Measurements from ENCODE around the gene HOXC6.

Gene HOXC6

DNA sequence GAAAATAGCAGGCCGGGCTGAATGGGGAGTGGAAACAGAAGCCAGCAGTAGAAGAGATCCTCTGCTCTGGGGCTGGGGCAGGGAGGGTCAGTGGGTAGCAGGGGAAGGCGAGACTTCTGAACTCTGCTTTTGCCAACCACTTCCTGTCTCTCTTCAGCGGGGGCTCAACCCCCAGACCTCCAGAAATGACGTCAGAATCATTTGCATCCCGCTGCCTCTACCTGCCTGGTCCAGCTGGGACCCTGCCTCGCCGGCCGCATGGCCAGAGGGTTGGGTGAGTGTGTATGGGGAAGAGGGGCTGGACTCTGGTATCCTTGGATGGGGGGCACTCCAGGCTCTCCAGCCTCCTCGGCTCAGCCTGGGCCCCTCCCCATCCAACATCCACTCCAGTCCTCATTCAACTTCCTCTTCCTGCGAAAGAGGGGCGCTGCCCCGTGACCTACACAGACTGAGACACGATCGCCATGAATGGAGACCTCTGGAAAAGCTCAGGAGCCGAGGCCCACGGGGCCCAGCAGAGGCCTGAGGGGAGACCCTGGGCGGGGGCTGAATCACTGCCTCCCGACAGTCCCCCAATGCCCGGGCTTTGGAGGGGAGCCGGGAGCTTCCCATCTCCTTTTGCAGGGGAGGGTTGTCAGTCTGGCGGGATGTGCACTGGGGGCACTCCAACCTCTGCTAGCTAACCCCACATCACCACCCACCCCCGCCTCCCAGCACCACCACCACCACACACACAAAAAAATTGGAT lies 24.9 kb downstream of the HOXC6 start:
- no peak for DNase-seq (ENCODE audit: low spot score)
- Histone ChIP-seq H3K27ac (ENCODE audit: poor library complexity, severe bottlenecking) (no peak overlapping the region), H3K9me3 (ENCODE audit: severe bottlenecking) (no peaks in the 10 kb centered on the region), H3K4me1 (ENCODE audit: insufficient read depth, poor library complexity, severe bottlenecking) (no peaks in the 10 kb centered on the region), H3K27me3 (ENCODE audit: insufficient read depth, poor library complexity, severe bottlenecking) (peaks cover 74% of the 10 kb centered on the region), H3K4me3 (ENCODE audit: severe bottlenecking) (no peak overlapping the region), H3K36me3 (ENCODE audit: low read depth) (no peaks in the 10 kb centered on the region)
- TF ChIP-seq, protein P1, sequence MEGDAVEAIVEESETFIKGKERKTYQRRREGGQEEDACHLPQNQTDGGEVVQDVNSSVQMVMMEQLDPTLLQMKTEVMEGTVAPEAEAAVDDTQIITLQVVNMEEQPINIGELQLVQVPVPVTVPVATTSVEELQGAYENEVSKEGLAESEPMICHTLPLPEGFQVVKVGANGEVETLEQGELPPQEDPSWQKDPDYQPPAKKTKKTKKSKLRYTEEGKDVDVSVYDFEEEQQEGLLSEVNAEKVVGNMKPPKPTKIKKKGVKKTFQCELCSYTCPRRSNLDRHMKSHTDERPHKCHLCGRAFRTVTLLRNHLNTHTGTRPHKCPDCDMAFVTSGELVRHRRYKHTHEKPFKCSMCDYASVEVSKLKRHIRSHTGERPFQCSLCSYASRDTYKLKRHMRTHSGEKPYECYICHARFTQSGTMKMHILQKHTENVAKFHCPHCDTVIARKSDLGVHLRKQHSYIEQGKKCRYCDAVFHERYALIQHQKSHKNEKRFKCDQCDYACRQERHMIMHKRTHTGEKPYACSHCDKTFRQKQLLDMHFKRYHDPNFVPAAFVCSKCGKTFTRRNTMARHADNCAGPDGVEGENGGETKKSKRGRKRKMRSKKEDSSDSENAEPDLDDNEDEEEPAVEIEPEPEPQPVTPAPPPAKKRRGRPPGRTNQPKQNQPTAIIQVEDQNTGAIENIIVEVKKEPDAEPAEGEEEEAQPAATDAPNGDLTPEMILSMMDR (IDR thresholded peaks at IDR 0.05; ENCODE audit: poor library complexity, severe bottlenecking) = no peak
- no peak for ATAC-seq (ENCODE audit: low read depth)

DNA sequence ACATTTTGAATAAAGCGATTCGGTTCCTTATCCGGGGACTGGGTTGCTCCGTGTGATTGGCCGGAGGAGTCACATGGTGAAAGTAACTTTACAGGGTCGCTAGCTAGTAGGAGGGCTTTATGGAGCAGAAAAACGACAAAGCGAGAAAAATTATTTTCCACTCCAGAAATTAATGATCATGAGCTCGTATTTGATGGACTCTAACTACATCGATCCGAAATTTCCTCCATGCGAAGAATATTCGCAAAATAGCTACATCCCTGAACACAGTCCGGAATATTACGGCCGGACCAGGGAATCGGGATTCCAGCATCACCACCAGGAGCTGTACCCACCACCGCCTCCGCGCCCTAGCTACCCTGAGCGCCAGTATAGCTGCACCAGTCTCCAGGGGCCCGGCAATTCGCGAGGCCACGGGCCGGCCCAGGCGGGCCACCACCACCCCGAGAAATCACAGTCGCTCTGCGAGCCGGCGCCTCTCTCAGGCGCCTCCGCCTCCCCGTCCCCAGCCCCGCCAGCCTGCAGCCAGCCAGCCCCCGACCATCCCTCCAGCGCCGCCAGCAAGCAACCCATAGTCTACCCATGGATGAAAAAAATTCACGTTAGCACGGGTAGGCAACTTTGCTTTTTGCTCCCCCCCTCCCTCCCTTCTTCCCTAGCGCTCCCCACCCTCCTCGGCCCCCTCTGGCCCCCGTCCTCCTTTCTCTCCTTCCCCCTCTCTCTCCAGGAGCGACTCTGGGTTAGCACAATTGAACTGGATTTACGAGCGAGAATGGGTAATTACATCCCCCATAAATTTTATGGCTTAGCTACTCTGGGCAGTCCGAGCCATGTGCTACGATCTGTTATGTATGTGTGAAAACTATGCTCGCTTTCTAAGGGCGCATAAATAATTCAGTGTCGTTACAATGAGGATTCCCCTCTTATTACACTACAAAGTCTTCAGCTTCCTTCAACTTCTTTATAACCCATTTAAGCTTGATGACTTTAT lies 25.8 kb downstream of the HOXC6 start, which contains the start of gene HOXC4:
Gene HOXC4, plus strand, starts transcription at position 85 of the 991 bp plus-strand sequence. Its CDS starts 88 bp downstream, at position 173.
- TF ChIP-seq, protein P1 (IDR thresholded peaks at IDR 0.05; ENCODE audit: poor library complexity, severe bottlenecking) = no peak
- ATAC-seq (ENCODE audit: low read depth) = no peak
- peaks cover 65% of the 10 kb centered on the region for H3K27me3 ChIP-seq (ENCODE audit: insufficient read depth, poor library complexity, severe bottlenecking)

DNA sequence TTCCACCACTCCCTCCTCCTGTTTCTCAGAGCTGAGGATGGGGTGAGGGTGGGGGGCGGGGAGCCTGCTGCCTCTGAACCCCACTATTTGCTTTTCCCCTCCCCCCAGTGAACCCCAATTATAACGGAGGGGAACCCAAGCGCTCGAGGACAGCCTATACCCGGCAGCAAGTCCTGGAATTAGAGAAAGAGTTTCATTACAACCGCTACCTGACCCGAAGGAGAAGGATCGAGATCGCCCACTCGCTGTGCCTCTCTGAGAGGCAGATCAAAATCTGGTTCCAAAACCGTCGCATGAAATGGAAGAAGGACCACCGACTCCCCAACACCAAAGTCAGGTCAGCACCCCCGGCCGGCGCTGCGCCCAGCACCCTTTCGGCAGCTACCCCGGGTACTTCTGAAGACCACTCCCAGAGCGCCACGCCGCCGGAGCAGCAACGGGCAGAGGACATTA lies 26.5 kb downstream of the HOXC6 start:
- Histone ChIP-seq H3K9me3 (ENCODE audit: severe bottlenecking) (no peaks in the 10 kb centered on the region), H3K27me3 (ENCODE audit: insufficient read depth, poor library complexity, severe bottlenecking) (peaks cover 58% of the 10 kb centered on the region), H3K27ac (ENCODE audit: poor library complexity, severe bottlenecking) (no peak overlapping the region), H3K4me3 (ENCODE audit: severe bottlenecking) (no peak overlapping the region), H3K36me3 (ENCODE audit: low read depth) (no peaks in the 10 kb centered on the region), H3K4me1 (ENCODE audit: insufficient read depth, poor library complexity, severe bottlenecking) (no peaks in the 10 kb centered on the region)
- no peak for ATAC-seq (ENCODE audit: low read depth)
- TF ChIP-seq, protein P1 (IDR thresholded peaks at IDR 0.05; ENCODE audit: poor library complexity, severe bottlenecking) = no peak
- DNase-seq (ENCODE audit: low spot score) = no peak

More for the DNA sequence above, 25.8 kb downstream of the HOXC6 start, which contains the start of gene HOXC4:
- DNase-seq (ENCODE audit: low spot score) = no peak
- no peaks in the 10 kb centered on the region for H3K4me1 ChIP-seq (ENCODE audit: insufficient read depth, poor library complexity, severe bottlenecking)
- H3K27ac ChIP-seq (ENCODE audit: poor library complexity, severe bottlenecking) = no peak within 1 kb of the TSS
- H3K4me3 ChIP-seq (ENCODE audit: severe bottlenecking) = no peak within 1 kb of the TSS
- H3K36me3 ChIP-seq (ENCODE audit: low read depth) = no peaks in the 10 kb centered on the region
- no peaks in the 10 kb centered on the region for H3K9me3 ChIP-seq (ENCODE audit: severe bottlenecking)

DNA sequence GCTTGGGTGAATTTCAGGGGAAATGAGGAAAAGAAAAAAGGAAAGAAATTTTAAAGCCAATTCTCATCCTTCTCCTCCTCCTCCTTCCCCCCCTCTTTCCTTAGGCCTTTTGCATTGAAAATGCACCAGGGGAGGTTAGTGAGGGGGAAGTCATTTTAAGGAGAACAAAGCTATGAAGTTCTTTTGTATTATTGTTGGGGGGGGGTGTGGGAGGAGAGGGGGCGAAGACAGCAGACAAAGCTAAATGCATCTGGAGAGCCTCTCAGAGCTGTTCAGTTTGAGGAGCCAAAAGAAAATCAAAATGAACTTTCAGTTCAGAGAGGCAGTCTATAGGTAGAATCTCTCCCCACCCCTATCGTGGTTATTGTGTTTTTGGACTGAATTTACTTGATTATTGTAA lies 27.3 kb downstream of the HOXC6 start:
- no peak overlapping the region for H3K27ac ChIP-seq (ENCODE audit: poor library complexity, severe bottlenecking)
- DNase-seq (ENCODE audit: low spot score) (no peak), ATAC-seq (ENCODE audit: low read depth) (no peak)
- H3K4me3 ChIP-seq (ENCODE audit: severe bottlenecking) = no peak overlapping the region
- H3K27me3 ChIP-seq (ENCODE audit: insufficient read depth, poor library complexity, severe bottlenecking) = peaks cover 50% of the 10 kb centered on the region
- TF ChIP-seq, protein P1 (IDR thresholded peaks at IDR 0.05; ENCODE audit: poor library complexity, severe bottlenecking) = no peak
- H3K36me3 ChIP-seq (ENCODE audit: low read depth) = no peaks in the 10 kb centered on the region
- no peaks in the 10 kb centered on the region for H3K4me1 ChIP-seq (ENCODE audit: insufficient read depth, poor library complexity, severe bottlenecking)
- H3K9me3 ChIP-seq (ENCODE audit: severe bottlenecking) = no peaks in the 10 kb centered on the region
